Astrocyte (in vitro differentiated cells and primary cell): ENCODE measurements around the gene ARSA. TPM values are rescaled to one million over a fixed set of nuclear protein-coding genes. Genes with fewer than 3 reads are reported as not detected.

Source experiments
- DNase-seq: peaks from one replicate; pipeline ENCODE4 v3.0.0-alpha.2; 2010; ENCODE audit warnings: low read depth
- FAIRE-seq: peaks from 2 replicates; lab custom pipeline; 2011; peaks lifted over from hg19 to GRCh38; lab: Jason Lieb, UNC
- H2AFZ ChIP-seq: 2 replicates; pipeline ENCODE4 v1.6.0; 2012; ENCODE audit warnings: low read depth, low read length, inconsistent platforms
- H3K27ac ChIP-seq: 2 replicates; pipeline ENCODE4 v1.5.1; 2011; ENCODE audit warnings: low read depth, low read length, inconsistent platforms
- H3K27me3 ChIP-seq: 2 replicates; pipeline ENCODE4 v1.6.0; 2011; ENCODE audit warnings: low read length, inconsistent platforms; ENCODE audit not compliant: insufficient read depth
- H3K36me3 ChIP-seq: 2 replicates; pipeline ENCODE4 v1.5.1; 2011; ENCODE audit warnings: low read length, inconsistent platforms; ENCODE audit not compliant: insufficient read depth
- H3K4me1 ChIP-seq: 2 replicates; pipeline ENCODE4 v1.5.1; 2011; ENCODE audit warnings: low read length, inconsistent platforms; ENCODE audit not compliant: insufficient read depth
- H3K4me2 ChIP-seq: 2 replicates; pipeline ENCODE4 v1.6.0; 2012; ENCODE audit warnings: low read length, inconsistent platforms
- H3K4me3 ChIP-seq: 2 replicates; pipeline ENCODE4 v1.5.1; 2011; ENCODE audit warnings: low read depth, mild to moderate bottlenecking, low read length, inconsistent platforms; ENCODE audit not compliant: insufficient read depth
- H3K79me2 ChIP-seq: 2 replicates; pipeline ENCODE4 v1.6.0; 2012; ENCODE audit warnings: mild to moderate bottlenecking, low read length, inconsistent platforms; ENCODE audit not compliant: insufficient read depth
- H3K9ac ChIP-seq: 2 replicates; pipeline ENCODE4 v1.6.0; 2012; ENCODE audit warnings: mild to moderate bottlenecking, low read length, inconsistent platforms
- H3K9me3 ChIP-seq: 2 replicates; pipeline ENCODE4 v1.5.1; 2012; ENCODE audit warnings: low read depth, mild to moderate bottlenecking, low read length, inconsistent platforms; ENCODE audit not compliant: insufficient read depth
- H4K20me1 ChIP-seq: 2 replicates; pipeline ENCODE4 v1.6.0; 2012; ENCODE audit warnings: low read length, inconsistent platforms; ENCODE audit not compliant: insufficient read depth
- H3K27ac Mint-ChIP-seq: one replicate; pipeline ENCODE4 v1.8.0; 2021; ENCODE audit warnings: mild to moderate bottlenecking, mixed read lengths; ENCODE audit not compliant: unreplicated experiment
- H3K27me3 Mint-ChIP-seq: one replicate; pipeline ENCODE4 v1.8.0; 2021; ENCODE audit warnings: low read depth, mixed read lengths; ENCODE audit not compliant: unreplicated experiment
- H3K36me3 Mint-ChIP-seq: one replicate; pipeline ENCODE4 v1.8.0; 2021; ENCODE audit warnings: low read depth, mixed read lengths; ENCODE audit not compliant: unreplicated experiment
- H3K4me1 Mint-ChIP-seq: one replicate; pipeline ENCODE4 v1.8.0; 2021; ENCODE audit warnings: low read depth, mixed read lengths; ENCODE audit not compliant: unreplicated experiment
- H3K4me3 Mint-ChIP-seq: one replicate; pipeline ENCODE4 v1.8.0; 2021; ENCODE audit warnings: mild to moderate bottlenecking, moderate library complexity, mixed read lengths; ENCODE audit not compliant: unreplicated experiment
- H3K9me3 Mint-ChIP-seq: one replicate; pipeline ENCODE4 v1.8.0; 2021; ENCODE audit warnings: mild to moderate bottlenecking, mixed read lengths; ENCODE audit not compliant: unreplicated experiment
- CTCF ChIP-seq: IDR thresholded peaks from 2 replicates; pipeline ENCODE4 v1.5.1; 2011; ENCODE audit warnings: low read depth, mild to moderate bottlenecking, inconsistent platforms, low read length, moderate library complexity; ENCODE audit not compliant: insufficient read depth
- EZH2 ChIP-seq: IDR thresholded peaks from 2 replicates; pipeline ENCODE4 v1.6.1; 2012; ENCODE audit warnings: mild to moderate bottlenecking, low read length, inconsistent platforms; ENCODE audit not compliant: insufficient read depth
- total RNA-seq: library from RNA; stranded (reverse); gene quantifications from 2 replicates; pipeline ENCODE4 v1.2.1, GENCODE V29; 2021

The ARSA gene
- total RNA-seq, 1 donor from 2014 or later = 25.5 TPM

GRCh38 chr22:50675553-50676179, 47.7 kb upstream of the ARSA start:
- no peak for FAIRE-seq
- peak overlapping the region; percentile 76 for H3K4me2 ChIP-seq
- H3K27me3 Mint-ChIP-seq = peaks cover 15% of the 10 kb centered on the region
- peaks cover 16% of the 10 kb centered on the region for H3K27me3 ChIP-seq
- H3K36me3 ChIP-seq = no peaks in the 10 kb centered on the region
- H2AFZ ChIP-seq = peak overlapping the region; percentile 71
- H3K4me3 ChIP-seq = peak overlapping the region; percentile 33
- H3K36me3 Mint-ChIP-seq = peaks cover 5% of the 10 kb centered on the region
- peak; percentile 30 for TF ChIP-seq EZH2
- TF ChIP-seq CTCF = no peak
- H3K4me1 ChIP-seq = peaks cover 2% of the 10 kb centered on the region
- no peak overlapping the region for H3K27ac Mint-ChIP-seq
- H3K79me2 ChIP-seq = no peaks in the 10 kb centered on the region
- no peak overlapping the region for H3K9ac ChIP-seq
- H4K20me1 ChIP-seq = no peaks in the 10 kb centered on the region
- H3K4me1 Mint-ChIP-seq = peaks cover 3% of the 10 kb centered on the region
- peak overlapping the region; percentile 85 for H3K4me3 Mint-ChIP-seq
- DNase-seq = no peak
- H3K9me3 ChIP-seq = peaks cover 4% of the 10 kb centered on the region
- H3K27ac ChIP-seq = no peak overlapping the region
- H3K9me3 Mint-ChIP-seq = peaks cover 7% of the 10 kb centered on the region

GRCh38 chr22:50674606-50675552, 46.9 kb upstream of the ARSA start:
- Histone ChIP-seq H3K4me2 (peak overlapping the region; percentile 76), H3K27me3 (peaks cover 16% of the 10 kb centered on the region), H3K9me3 (peaks cover 4% of the 10 kb centered on the region), H3K27ac (no peak overlapping the region), H2AFZ (peak overlapping the region; percentile 71), H3K4me3 (peak overlapping the region; percentile 33), H3K9ac (no peak overlapping the region), H3K4me1 (peaks cover 2% of the 10 kb centered on the region), H4K20me1 (no peaks in the 10 kb centered on the region), H3K79me2 (no peaks in the 10 kb centered on the region), H3K36me3 (no peaks in the 10 kb centered on the region)
- Mint-ChIP-seq H3K4me3 (peak overlapping the region; percentile 85), H3K9me3 (peaks cover 7% of the 10 kb centered on the region), H3K27ac (no peak overlapping the region), H3K27me3 (peaks cover 18% of the 10 kb centered on the region), H3K4me1 (peaks cover 3% of the 10 kb centered on the region), H3K36me3 (peaks cover 5% of the 10 kb centered on the region)
- no peak for DNase-seq
- FAIRE-seq = no peak
- TF ChIP-seq EZH2 (peak; percentile 76), CTCF (no peak)

- Mint-ChIP-seq H3K36me3 (peaks cover 5% of the 10 kb centered on the region), H3K4me3 (no peak overlapping the region), H3K4me1 (peaks cover 3% of the 10 kb centered on the region), H3K27ac (no peak overlapping the region), H3K27me3 (peaks cover 18% of the 10 kb centered on the region), H3K9me3 (peaks cover 7% of the 10 kb centered on the region)
- Histone ChIP-seq H3K9ac (no peak overlapping the region), H3K9me3 (peaks cover 4% of the 10 kb centered on the region), H3K4me2 (peak overlapping the region; percentile 41), H4K20me1 (no peaks in the 10 kb centered on the region), H3K79me2 (no peaks in the 10 kb centered on the region), H3K4me3 (no peak overlapping the region), H3K27ac (no peak overlapping the region), H2AFZ (no peak overlapping the region), H3K4me1 (peaks cover 2% of the 10 kb centered on the region), H3K36me3 (no peaks in the 10 kb centered on the region), H3K27me3 (peaks cover 16% of the 10 kb centered on the region)
- DNase-seq (no peak), FAIRE-seq (no peak)
- no peak for TF ChIP-seq EZH2
- no peak for TF ChIP-seq CTCF
Observed at GRCh38 chr22:50674130-50674500, 46.2 kb upstream of the ARSA start.
